GM12801 (cell line): ENCODE data around the gene SLC27A6.

ENCODE experiments used
- CTCF ChIP-seq: IDR thresholded peaks from one replicate; pipeline ENCODE4 v1.5.1; 2011; ENCODE audit warnings: control low read depth; ENCODE audit not compliant: insufficient read length; ENCODE audit errors: extremely low read depth

Gene SLC27A6

GRCh38 chr5:129069292-129069691 is 104.0 kb downstream of the SLC27A6 start:
- no peak for TF ChIP-seq CTCF

GRCh38 chr5:129073111-129073510 is 107.8 kb downstream of the SLC27A6 start:
- no peak for TF ChIP-seq CTCF

DNA sequence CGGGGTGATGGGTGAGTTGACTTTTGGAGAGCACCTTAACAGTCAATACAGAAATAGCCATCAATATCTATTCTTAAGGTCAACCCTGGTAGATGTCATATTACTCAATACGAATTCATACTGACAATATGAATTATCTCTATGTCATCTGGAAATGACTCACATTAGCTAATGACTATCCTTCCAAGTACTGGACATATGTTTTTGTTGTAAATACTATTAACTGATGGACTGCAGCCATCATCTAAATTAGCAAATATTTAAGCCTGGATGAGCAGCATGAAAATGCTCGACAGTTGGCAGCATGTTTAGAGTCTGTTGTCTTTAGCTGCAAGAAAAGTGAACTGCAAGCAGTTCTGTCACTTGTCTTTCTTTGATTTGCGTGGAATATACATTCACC is 109.6 kb downstream of the SLC27A6 start:
- TF ChIP-seq CTCF, result no peak

DNA sequence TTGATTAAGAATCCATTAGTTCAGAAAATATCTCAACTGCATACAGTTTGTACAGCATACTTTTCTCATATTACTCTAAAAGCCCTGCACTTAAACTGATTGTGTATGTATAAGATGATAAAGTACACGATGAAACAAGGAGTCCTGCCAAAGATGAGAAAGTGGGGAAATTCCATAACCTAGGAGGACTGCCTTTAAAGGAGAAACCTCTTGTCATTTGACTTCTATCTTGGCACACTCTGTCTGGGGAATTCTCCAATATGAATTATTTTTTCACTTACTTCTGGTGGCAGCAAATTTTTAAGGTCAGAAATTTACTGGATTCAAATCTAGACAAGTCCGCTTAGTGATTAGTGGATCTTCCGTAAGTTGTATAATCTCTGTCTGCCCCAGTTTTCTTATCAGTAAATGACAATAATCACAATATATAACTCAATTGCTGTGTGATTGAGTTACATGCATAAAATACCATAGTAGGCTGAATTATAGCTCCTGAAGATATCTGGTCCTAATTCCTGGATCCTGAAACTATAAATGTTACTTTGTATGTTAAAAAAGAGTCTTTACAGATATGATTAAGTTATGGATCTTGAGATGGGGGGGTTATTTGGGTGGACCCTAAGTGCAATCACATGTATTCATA is 112.3 kb downstream of the SLC27A6 start:
- TF ChIP-seq CTCF, result no peak

DNA sequence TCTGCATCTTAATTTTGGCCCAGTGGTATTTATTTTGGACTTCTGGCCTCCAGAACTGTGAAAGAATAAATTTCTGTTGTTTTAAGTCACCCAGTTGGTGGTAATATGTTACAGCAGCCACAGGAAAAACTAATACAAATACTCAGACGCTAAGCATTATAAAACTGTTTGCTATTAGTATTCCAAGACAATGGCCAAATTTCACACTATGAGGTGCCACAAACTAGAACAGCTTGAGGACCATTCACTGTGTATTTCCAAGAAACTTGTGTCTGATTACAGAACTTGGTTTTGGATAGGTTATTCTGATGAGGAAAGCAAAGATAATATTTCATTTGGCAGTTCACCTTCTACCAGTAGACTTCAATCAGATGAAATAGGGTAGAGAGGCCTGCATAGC is 113.0 kb downstream of the SLC27A6 start:
- no peak for TF ChIP-seq CTCF

GRCh38 chr5:129078660-129079059 is 113.4 kb downstream of the SLC27A6 start:
- no peak for TF ChIP-seq CTCF

DNA sequence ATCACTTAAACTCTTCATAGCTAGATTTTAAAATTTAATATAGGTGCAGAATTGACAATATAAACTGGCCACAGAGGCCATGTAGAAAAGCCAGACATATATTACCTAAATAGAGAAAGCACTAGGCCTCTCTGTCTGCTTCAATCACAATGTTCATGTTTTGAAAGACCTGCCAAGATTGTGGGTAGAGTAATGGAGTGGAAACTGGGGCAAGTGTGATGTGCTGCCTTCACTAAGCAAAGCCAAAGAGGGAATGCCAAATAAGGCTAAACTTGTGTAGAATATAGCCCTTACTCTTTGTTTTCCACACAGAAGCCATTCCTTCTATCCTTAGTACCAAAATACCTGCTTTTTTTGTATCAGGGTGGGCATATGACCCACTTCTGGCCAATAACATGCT is 114.2 kb downstream of the SLC27A6 start:
- no peak for TF ChIP-seq CTCF
